ENCODE data around the gene RASGEF1C.

Gene RASGEF1C

GRCh38 chr5:180118391-180118791 lies 90.6 kb downstream of the RASGEF1C start:
- DNase-seq = no peak

- DNase-seq = no peak
These were observed 91.8 kb downstream of the RASGEF1C start for GRCh38 chr5:180117000-180117725.

DNA sequence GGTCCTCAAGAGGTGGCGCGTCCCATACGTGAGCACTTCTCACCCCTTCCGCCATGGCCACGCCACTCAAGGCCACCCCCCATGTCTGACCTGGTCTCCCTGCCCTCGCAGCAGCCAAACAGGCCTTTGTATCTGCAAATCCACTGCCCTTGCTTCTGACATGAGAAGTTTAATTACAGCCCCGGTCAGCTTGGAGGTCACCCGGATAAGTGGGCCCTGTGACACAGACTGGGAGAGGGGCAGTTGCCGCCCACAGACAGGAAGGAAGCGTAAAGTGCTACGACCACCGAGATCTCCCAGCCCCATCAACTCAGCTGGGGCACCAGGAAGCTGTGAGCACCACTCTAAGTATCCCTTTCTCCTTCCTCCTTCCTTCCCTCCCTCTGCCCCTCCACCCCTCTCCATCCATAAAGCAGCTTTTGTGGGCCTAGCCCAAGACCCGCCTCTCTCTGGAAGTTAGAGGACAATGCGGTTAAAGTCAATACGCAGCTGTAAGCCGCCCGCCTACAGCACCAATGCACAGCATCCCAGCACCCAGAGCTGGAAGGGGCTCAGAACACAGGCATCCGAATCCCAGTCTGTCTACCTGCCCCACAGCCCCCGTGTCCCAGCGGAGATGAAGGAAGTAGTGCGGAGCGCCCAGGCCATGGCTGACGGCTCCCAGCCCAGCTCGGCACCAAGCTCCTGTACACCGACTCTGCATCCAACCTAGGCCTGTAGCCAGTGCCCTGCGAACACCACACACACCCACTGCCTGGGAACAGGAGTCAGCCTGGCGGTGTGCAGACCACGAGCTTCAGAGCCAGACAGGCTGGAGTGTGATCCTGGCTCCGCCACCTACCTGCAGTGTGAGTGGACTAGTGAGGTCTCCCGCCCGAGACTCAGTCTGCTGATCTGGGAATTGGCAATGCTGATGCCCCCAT lies 92.7 kb downstream of the RASGEF1C start:
- no peak for DNase-seq

GRCh38 chr5:180115326-180116076 lies 93.5 kb downstream of the RASGEF1C start:
- DNase-seq = no peak

GRCh38 chr5:180114304-180115003 lies 94.6 kb downstream of the RASGEF1C start:
- no peak for DNase-seq

GRCh38 chr5:180113660-180114303 lies 95.2 kb downstream of the RASGEF1C start:
- no peak for DNase-seq

GRCh38 chr5:180112181-180112861 lies 96.7 kb downstream of the RASGEF1C start:
- no peak for DNase-seq

DNA sequence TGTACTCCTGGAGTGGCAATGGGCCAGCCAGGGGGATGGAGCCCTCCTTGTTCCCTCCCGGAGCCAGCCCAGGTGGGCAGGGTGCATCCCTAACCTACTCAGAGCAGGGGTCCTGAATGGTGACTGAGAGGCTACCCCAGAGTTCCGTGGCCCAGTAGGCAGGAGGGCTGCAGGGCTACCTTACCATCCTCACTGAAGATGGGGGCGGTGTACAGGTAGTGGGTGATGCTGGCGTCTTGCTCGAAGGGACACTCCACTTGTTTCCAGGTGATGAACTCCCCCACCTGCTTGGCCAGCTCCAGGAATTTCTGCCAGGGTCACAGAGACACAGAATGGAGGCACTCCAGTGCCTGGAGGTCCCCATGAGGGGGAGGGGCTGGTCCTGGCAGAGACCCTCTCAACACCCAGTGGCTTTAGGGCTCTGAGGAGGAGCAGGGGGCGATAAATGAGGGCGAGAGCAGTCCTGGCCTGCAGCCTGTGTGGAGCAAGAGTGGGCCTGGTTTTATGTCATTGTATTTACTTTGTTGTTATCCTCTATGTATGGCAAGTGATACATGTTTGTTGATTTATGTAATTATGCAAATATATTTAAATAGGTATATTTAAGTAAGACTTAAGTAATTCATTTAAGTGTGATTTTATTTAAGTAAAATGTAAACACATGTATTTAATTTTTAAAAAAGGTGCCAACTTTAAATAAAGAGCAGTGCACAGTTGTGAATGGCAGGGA lies 97.6 kb downstream of the RASGEF1C start:
- DNase-seq = no peak

- DNase-seq = no peak
These were observed 99.1 kb downstream of the RASGEF1C start for GRCh38 chr5:180109920-180110319.

- DNase-seq = no peak
These were observed 102.0 kb downstream of the RASGEF1C start for GRCh38 chr5:180107005-180107404.

GRCh38 chr5:180105827-180106312 lies 103.1 kb downstream of the RASGEF1C start:
- DNase-seq = no peak

- no peak for DNase-seq
These were observed 104.9 kb downstream of the RASGEF1C start for GRCh38 chr5:180104168-180104530.

- no peak for DNase-seq
These were observed 105.4 kb downstream of the RASGEF1C start for GRCh38 chr5:180103487-180104167.

DNA sequence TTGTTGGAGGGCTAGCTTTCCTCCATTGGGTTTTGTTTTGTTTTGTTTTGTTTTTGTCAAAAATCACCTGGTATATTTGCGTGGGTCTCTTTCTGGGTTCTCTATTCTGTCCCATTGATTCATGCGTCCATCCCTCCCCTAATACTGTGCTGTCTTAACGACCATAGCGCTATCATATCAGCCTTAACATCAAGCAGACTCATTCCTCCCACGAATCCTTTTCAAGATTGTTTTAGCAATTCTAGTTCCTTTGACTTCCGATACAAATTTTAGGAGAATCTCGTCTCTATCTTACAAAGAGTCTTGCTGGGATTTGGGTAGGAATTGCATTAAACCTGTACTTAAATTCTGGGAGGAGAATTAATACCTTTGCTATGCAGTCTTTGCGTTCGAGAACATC lies 106.4 kb downstream of the RASGEF1C start:
- no peak for DNase-seq

DNA sequence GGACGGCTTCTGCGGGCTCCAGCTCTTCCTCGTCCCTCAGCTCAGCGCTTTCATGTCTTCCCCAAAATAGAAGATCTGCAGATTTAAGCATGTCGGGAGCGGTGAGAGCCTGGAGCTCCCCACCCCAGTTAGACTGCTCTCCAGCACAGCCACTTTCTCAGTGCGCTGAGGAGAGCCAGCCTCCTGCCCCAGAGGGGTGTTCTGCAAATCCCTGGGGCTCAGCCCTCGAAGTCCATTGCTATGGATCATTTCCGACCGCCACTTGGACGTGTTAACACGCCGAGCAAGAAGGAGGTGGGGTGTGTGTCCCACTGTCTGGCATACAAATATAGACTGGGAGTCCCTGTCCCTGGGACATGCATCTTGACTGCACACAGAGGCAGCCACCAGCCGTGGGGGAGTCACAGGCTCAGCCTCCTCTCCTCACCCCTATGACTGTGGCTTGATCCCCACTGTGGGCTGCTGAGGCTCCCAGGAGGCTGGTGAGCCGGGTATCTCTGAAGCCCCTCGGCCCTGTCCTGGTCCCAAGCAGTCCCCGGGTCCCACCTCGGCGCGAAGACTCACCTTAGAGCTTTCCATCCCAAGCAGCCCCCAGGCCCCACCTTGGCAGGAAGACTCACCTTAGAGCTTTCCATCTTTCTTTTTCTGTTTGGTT lies 107.4 kb downstream of the RASGEF1C start:
- no peak for DNase-seq

DNA sequence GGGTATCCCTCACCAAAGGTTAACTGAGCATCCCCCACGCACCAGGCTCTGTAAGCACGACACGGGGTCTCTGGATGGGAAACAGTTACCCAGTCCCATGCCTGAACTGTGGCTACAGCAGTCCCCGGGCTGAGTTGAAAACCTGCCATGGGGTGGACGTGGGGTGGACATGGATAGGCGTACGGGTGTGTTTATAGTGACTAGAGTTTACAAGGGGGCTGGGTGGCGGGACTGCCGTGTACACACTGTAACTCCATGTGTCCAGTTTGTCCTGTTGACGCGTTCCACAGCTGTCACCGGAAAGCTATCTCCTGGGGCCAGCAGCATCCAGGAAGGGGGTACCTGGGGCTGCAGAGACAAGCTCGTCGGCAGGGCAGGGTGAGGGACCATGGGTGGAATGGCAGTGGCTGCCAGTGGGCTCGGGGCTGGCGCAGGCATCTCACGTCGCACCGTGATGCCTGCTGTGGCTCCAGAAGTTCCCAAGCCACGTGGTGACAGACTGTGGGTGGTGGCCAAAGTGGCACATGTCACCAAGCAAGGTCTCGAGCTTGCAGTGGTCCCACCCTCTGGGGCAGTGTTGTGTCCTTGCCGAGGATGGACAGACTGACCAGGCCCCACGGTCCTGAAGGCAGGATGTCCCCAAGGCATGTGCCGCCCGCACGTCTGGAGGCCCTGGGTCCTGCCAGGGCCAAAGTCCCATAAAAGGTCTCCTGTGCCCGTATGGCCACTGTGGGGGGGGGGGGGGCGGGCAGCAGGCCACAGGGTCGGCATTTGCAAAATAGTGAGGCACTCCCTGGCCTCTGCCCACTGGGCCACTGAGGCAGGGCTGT lies 108.2 kb downstream of the RASGEF1C start:
- no peak for DNase-seq

DNA sequence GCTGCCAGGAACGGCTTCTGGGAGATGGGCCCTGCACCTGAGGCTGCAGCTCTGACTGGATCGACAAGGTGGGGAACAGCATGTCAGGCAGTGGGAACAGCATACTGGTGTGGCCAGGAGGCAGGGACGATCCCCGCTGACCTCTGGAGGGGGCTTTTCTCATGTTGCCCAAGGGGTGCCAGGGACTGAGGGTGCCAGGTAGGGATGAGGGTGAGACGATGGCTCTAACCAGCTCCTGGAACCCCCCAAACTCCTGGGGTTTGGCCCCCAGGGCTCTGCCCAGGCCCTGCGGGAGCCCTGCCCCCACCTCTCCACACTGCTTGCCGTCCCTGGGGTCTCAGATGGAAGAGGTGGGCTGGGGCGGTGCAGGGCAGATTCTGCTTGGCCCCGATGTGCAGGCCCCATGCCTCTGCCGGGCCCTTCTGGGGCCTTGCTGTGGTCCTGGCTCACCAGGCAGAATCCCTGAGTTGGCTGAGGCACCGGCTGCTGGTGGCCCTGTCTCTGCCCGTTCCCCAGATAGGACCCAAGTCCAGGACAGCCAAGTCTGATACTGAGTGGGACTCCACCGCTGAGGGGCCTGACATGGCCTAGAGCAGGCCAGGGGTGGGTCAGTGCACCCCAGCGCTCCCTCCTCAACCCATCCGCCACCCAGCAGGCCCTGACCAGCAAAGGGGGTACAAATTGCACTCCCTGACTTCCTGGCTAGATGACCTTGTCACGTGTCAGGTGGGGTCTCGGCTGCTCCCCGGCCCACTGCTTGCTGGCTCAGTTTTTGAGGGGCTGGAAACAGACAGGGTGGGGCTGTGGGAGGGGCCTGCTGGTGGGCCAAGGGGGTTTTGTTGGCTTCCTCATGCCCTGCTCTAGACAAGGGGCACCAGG lies 109.0 kb downstream of the RASGEF1C start:
- no peak for DNase-seq

All from activated CD8-positive, alpha-beta memory T cell treated with anti-CD3 and anti-CD28 coated beads, Interleukin-2, amount 50 U/mL, for 4 hours (primary cell).